DOHH2 (cell line): Measurements from ENCODE around the gene TMPRSS4.

ENCODE experiments used
- H3F3A ChIP-seq: fragments of 200-600 bp; sonication (generic), shearing (Covaris generic); 2 replicates; pipeline ENCODE4 v1.6.0; 2016; ENCODE audit warnings: antibody characterized with exemption, mild to moderate bottlenecking; ENCODE audit not compliant: control insufficient read depth, insufficient read depth
- H3K27ac ChIP-seq: fragments of 200-600 bp; sonication (generic); 2 replicates; pipeline ENCODE4 v1.5.1; 2014; ENCODE audit warnings: low read depth, mild to moderate bottlenecking, low read length, moderate library complexity
- H3K27me3 ChIP-seq: fragments of 200-600 bp; sonication (generic); 2 replicates; pipeline ENCODE4 v1.6.1; 2014; ENCODE audit warnings: mild to moderate bottlenecking, low read length, mixed read lengths; ENCODE audit not compliant: control insufficient read depth
- H3K36me3 ChIP-seq: fragments of 200-600 bp; sonication (generic); 2 replicates; pipeline ENCODE4 v1.6.1; 2014; ENCODE audit warnings: mild to moderate bottlenecking, low read length, moderate library complexity, mixed read lengths; ENCODE audit not compliant: control insufficient read depth
- H3K4me1 ChIP-seq: fragments of 200-600 bp; sonication (generic); 2 replicates; pipeline ENCODE4 v1.6.1; 2014; ENCODE audit warnings: mild to moderate bottlenecking, low read length, mixed read lengths; ENCODE audit not compliant: control insufficient read depth
- H3K4me2 ChIP-seq: fragments of 200-600 bp; sonication (generic); 2 replicates; pipeline ENCODE4 v1.6.0; 2014; ENCODE audit warnings: mild to moderate bottlenecking, low read length, moderate library complexity
- H3K4me3 ChIP-seq: fragments of 200-600 bp; sonication (generic); 2 replicates; pipeline ENCODE4 v1.5.1; 2014; ENCODE audit warnings: mild to moderate bottlenecking, low read length, mixed read lengths
- H3K79me2 ChIP-seq: fragments of 200-600 bp; sonication (generic); 2 replicates; pipeline ENCODE4 v1.6.1; 2014; ENCODE audit warnings: mild to moderate bottlenecking, low read length, mixed read lengths; ENCODE audit not compliant: control insufficient read depth
- H3K9me2 ChIP-seq: fragments of 200-600 bp; sonication (generic); replicated peaks from 2 replicates; pipeline ENCODE4 v1.6.1; 2014; ENCODE audit warnings: mild to moderate bottlenecking, low read length, mixed read lengths; ENCODE audit not compliant: control insufficient read depth
- H3K9me3 ChIP-seq: fragments of 200-600 bp; sonication (generic); 2 replicates; pipeline ENCODE4 v1.6.1; 2014; ENCODE audit warnings: antibody characterized with exemption, low read length, mixed read lengths; ENCODE audit not compliant: control insufficient read depth, insufficient read depth
- H4K20me1 ChIP-seq: fragments of 200-600 bp; sonication (generic); 2 replicates; pipeline ENCODE4 v1.6.0; 2014; ENCODE audit warnings: low read depth, mild to moderate bottlenecking, antibody characterized with exemption, low read length, moderate library complexity; ENCODE audit not compliant: control insufficient read depth, insufficient read depth
- EZH2phosphoT487 ChIP-seq: fragments of 200-600 bp; sonication (generic); IDR thresholded peaks from 2 replicates; pipeline ENCODE4 v1.6.1; 2017; ENCODE audit warnings: borderline replicate concordance, mild to moderate bottlenecking, antibody characterized with exemption, low read length, moderate library complexity, mixed read lengths
- TF ChIP-seq, protein P1 (sequence below): fragments of 200-600 bp; sonication (generic); IDR thresholded peaks from one replicate; pipeline ENCODE4 v1.5.1; 2014; ENCODE audit warnings: antibody characterized with exemption, mild to moderate bottlenecking, low read depth, low read length; ENCODE audit not compliant: poor library complexity, severe bottlenecking

The TMPRSS4 gene

DNA sequence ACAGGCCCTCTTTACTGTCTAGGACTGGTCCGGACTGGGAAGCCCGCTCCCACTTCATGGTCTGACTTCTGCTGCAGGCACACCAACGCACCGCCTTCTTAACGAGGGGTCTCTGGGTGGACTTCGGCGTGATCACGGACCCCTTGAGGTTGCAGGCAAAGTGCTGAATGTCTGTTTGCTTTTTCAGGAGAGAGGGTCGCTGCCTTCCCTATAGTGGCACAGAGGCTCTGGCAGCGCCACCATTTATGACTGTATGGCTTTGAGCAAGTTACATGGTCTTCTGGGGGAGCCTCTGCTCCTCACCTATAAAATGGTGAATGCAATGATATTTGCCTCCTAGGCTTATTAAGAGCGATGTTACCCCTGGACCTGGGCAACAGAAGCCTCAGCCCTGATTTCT lies 77.1 kb downstream of the TMPRSS4 start:
- peaks cover 82% of the 10 kb centered on the region for H3K27me3 ChIP-seq
- no peaks in the 10 kb centered on the region for H3K79me2 ChIP-seq
- H4K20me1 ChIP-seq = no peaks in the 10 kb centered on the region
- no peaks in the 10 kb centered on the region for H3K9me3 ChIP-seq
- no peak overlapping the region for H3K27ac ChIP-seq
- no peaks in the 10 kb centered on the region for H3K9me2 ChIP-seq
- TF ChIP-seq, protein P1, sequence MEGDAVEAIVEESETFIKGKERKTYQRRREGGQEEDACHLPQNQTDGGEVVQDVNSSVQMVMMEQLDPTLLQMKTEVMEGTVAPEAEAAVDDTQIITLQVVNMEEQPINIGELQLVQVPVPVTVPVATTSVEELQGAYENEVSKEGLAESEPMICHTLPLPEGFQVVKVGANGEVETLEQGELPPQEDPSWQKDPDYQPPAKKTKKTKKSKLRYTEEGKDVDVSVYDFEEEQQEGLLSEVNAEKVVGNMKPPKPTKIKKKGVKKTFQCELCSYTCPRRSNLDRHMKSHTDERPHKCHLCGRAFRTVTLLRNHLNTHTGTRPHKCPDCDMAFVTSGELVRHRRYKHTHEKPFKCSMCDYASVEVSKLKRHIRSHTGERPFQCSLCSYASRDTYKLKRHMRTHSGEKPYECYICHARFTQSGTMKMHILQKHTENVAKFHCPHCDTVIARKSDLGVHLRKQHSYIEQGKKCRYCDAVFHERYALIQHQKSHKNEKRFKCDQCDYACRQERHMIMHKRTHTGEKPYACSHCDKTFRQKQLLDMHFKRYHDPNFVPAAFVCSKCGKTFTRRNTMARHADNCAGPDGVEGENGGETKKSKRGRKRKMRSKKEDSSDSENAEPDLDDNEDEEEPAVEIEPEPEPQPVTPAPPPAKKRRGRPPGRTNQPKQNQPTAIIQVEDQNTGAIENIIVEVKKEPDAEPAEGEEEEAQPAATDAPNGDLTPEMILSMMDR = no peak
- no peak for TF ChIP-seq EZH2phosphoT487
- no peak overlapping the region for H3K4me3 ChIP-seq
- H3F3A ChIP-seq = no peaks in the 10 kb centered on the region
- H3K4me2 ChIP-seq = no peak overlapping the region
- H3K4me1 ChIP-seq = no peaks in the 10 kb centered on the region
- H3K36me3 ChIP-seq = no peaks in the 10 kb centered on the region

DNA sequence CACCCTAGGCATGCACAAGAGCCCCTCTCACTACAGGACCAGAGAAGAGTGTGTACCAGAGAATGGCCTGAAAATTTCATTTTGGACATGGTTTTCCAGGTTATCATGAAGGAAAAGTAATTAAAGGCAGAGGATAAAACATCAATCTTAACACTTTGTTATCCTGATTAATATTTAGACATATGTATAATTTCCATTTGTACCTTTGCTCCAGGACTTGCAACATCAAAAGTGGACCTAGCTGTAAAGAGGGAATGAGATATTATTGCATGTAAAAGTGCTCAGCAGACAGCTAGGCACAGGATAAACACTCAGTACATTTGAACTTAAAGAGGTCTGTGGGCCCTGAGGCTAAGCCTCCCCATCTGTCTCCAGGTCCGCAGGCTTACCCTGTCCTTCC lies 77.8 kb downstream of the TMPRSS4 start:
- Histone ChIP-seq H3K4me2 (no peak overlapping the region), H3K27me3 (peaks cover 82% of the 10 kb centered on the region), H4K20me1 (no peaks in the 10 kb centered on the region), H3K27ac (no peak overlapping the region), H3K4me3 (no peak overlapping the region), H3K79me2 (no peaks in the 10 kb centered on the region), H3K4me1 (no peaks in the 10 kb centered on the region), H3K36me3 (no peaks in the 10 kb centered on the region), H3F3A (no peaks in the 10 kb centered on the region), H3K9me2 (no peaks in the 10 kb centered on the region), H3K9me3 (no peaks in the 10 kb centered on the region)
- TF ChIP-seq, protein P1 = no peak
- no peak for TF ChIP-seq EZH2phosphoT487

DNA sequence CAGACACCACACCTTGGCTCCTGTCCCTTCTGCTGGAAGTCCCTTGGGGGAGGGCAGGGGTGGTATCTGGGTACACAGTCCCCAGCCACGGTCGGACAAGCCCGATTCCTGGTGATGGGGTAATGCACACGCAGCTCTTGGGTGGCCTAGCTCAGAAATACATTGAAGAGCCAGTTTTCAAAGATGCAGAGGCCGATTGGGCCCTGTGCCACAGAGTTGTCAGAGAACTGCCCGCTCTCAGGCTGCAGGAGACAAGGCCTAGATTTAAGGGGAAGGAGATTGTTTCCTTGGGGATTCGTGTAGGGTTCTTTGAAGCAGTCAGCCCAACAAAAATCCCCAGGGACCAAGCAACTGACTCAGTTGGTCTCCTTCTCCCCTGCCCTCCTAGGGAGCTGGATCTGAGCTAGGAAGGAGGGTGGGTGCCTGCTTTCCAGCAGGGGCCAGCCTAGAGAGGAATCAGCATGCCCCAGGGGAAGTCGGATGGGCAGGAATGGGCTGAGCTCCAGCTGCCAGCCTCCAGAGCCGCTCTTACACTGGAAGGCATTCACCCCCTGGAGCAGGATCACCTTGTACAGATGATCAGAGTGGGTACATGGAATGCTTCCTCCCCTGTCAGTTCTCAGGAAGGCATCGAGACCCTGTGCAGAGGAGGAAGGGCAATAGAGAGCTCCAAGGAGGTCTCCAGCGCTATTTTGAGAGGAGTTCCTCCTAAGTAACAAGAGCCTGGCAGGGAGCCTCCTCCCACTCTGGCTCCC lies 79.1 kb downstream of the TMPRSS4 start:
- no peaks in the 10 kb centered on the region for H4K20me1 ChIP-seq
- no peak overlapping the region for H3K4me3 ChIP-seq
- no peaks in the 10 kb centered on the region for H3K9me2 ChIP-seq
- no peaks in the 10 kb centered on the region for H3K79me2 ChIP-seq
- H3K27ac ChIP-seq = no peak overlapping the region
- H3K36me3 ChIP-seq = no peaks in the 10 kb centered on the region
- H3F3A ChIP-seq = no peaks in the 10 kb centered on the region
- TF ChIP-seq, protein P1 = no peak
- TF ChIP-seq EZH2phosphoT487 = no peak
- H3K4me1 ChIP-seq = no peaks in the 10 kb centered on the region
- peaks cover 87% of the 10 kb centered on the region for H3K27me3 ChIP-seq
- H3K4me2 ChIP-seq = no peak overlapping the region
- H3K9me3 ChIP-seq = no peaks in the 10 kb centered on the region
